Measurements from ENCODE around the gene ATP5F1D.

The ATP5F1D gene

GRCh38 chr19:1254530-1255185, 13.1 kb downstream of the ATP5F1D start:
- peak overlapping the region; percentile 20 for H3K4me3 Mint-ChIP-seq
- no peaks in the 10 kb centered on the region for H3K27me3 Mint-ChIP-seq
- H3K4me1 Mint-ChIP-seq (ENCODE audit: low read depth) = peaks cover 45% of the 10 kb centered on the region
- H3K9me3 Mint-ChIP-seq = no peaks in the 10 kb centered on the region
- H3K27ac Mint-ChIP-seq = peak overlapping the region; percentile 85
- peaks cover 39% of the 10 kb centered on the region for H3K36me3 Mint-ChIP-seq (ENCODE audit: low read depth)

DNA sequence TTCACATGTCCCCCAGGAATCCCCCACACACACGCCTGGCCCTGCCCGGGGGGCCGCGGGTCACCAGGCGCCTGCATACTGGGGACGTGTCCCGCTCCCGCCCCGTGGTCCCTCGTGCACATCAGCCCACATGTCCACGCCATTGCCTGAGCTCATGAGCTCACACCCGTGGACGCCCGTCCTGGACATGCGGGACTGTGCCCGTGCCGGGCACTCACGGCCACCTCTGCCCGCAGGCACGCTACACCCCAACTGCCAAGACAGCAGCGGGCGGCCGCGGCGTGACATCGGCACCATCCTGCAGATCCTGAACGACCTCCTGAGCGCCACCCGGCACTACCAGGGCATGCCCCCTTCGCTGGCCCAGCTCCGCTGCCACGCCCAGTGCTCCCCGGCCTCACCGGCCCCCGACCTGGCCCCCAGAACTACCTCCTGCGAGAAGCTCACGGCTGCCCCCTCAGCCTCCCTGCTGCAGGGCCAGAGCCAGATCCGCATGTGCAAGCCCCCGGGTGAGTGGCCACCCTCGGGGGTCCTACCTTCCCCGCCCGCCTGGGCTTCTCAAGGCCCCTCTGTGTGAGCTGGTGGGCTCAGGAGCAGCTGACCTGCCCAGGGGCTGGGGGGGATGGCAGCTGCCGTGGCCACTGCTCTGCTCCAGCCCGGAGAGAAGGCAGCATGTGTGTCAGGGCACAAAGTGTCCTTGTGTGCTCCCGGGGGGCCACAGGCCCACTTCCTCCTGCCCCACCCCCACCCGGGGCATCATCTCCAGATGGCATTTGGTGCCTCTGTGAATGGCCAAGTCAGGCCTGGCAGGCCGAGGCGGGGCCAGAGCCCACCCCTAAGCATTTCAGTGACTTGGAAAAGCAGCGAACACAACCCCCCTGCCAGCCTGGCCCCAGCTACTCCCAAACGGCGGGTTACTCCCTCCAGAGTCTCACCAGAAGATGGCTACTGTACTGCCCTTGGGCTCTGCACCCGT, 13.9 kb downstream of the ATP5F1D start:
- H3K36me3 Mint-ChIP-seq (ENCODE audit: low read depth) = peaks cover 39% of the 10 kb centered on the region
- no peaks in the 10 kb centered on the region for H3K9me3 Mint-ChIP-seq
- H3K4me3 Mint-ChIP-seq = no peak overlapping the region
- H3K4me1 Mint-ChIP-seq (ENCODE audit: low read depth) = peaks cover 50% of the 10 kb centered on the region
- no peaks in the 10 kb centered on the region for H3K27me3 Mint-ChIP-seq
- H3K27ac Mint-ChIP-seq = peak overlapping the region; percentile 85

DNA sequence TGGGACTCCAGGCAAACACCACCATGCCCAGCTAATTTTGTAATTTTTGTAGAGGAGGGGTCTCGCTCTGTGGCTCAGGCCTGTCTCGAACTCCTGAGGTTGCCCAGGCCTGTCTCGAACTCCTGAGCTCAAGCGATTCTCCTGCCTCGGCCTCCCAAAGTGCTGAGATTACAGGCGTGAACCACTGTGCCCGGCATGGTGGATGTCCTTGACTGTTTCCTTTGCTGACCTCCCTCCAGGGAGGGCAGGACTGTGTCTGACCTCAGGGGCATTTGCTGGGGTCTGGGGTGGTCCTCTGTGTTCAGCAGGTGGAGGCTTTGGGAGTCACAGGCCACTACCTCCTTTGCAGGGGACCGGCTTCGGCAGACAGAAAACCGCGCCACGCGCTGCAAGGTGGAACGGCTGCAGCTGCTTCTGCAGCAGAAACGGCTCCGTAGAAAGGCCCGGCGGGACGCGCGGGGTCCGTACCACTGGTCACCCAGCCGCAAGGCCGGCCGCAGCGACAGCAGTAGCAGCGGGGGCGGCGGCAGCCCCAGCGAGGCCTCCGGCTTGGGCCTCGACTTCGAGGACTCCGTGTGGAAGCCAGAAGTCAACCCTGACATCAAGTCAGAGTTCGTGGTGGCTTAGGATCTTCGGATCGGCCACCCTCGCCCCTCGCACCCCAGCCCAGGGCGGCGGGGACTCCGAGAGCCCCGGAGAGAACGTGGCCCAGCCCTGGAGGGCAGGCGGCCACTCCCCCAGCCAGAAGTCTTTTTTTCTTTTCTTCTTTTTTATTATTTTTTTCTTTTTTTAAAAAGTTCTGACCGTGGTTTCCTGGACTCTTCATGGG, 15.3 kb downstream of the ATP5F1D start:
- peak overlapping the region; percentile 58 for H3K4me3 Mint-ChIP-seq
- no peaks in the 10 kb centered on the region for H3K27me3 Mint-ChIP-seq
- H3K9me3 Mint-ChIP-seq = no peaks in the 10 kb centered on the region
- H3K36me3 Mint-ChIP-seq (ENCODE audit: low read depth) = peaks cover 32% of the 10 kb centered on the region
- peak overlapping the region; percentile 93 for H3K27ac Mint-ChIP-seq
- H3K4me1 Mint-ChIP-seq (ENCODE audit: low read depth) = peaks cover 58% of the 10 kb centered on the region

GRCh38 chr19:1257475-1258162, 16.1 kb downstream of the ATP5F1D start:
- H3K9me3 Mint-ChIP-seq = no peaks in the 10 kb centered on the region
- H3K36me3 Mint-ChIP-seq (ENCODE audit: low read depth) = peaks cover 26% of the 10 kb centered on the region
- H3K27me3 Mint-ChIP-seq = no peaks in the 10 kb centered on the region
- H3K27ac Mint-ChIP-seq = peak overlapping the region; percentile 93
- H3K4me1 Mint-ChIP-seq (ENCODE audit: low read depth) = peaks cover 62% of the 10 kb centered on the region
- peak overlapping the region; percentile 58 for H3K4me3 Mint-ChIP-seq

DNA sequence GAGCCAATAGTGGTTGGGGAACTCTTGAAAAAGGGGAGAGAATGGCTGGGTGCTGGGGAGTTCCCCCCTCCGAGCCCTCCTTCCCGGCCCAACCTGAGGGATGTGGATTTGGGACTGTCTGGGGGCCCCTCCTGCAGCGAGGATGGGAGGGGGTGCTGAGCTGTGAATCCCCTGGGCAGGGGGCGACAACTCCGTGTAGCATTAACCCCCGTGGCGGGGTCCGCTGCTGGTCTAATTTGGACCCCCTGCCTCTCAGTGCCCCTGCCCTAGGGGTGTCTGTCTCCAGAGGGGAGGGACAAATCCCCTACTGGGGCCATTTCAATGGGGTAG, 16.6 kb downstream of the ATP5F1D start:
- H3K4me3 Mint-ChIP-seq = peak overlapping the region; percentile 58
- no peaks in the 10 kb centered on the region for H3K27me3 Mint-ChIP-seq
- H3K36me3 Mint-ChIP-seq (ENCODE audit: low read depth) = peaks cover 26% of the 10 kb centered on the region
- no peaks in the 10 kb centered on the region for H3K9me3 Mint-ChIP-seq
- H3K4me1 Mint-ChIP-seq (ENCODE audit: low read depth) = peaks cover 66% of the 10 kb centered on the region
- peak overlapping the region; percentile 93 for H3K27ac Mint-ChIP-seq

- peaks cover 25% of the 10 kb centered on the region for H3K36me3 Mint-ChIP-seq (ENCODE audit: low read depth)
- peak overlapping the region; percentile 93 for H3K27ac Mint-ChIP-seq
- H3K27me3 Mint-ChIP-seq = no peaks in the 10 kb centered on the region
- H3K4me3 Mint-ChIP-seq = peak overlapping the region; percentile 85
- H3K4me1 Mint-ChIP-seq (ENCODE audit: low read depth) = peaks cover 65% of the 10 kb centered on the region
- H3K9me3 Mint-ChIP-seq = no peaks in the 10 kb centered on the region
Measured at GRCh38 chr19:1258707-1259205, 17.2 kb downstream of the ATP5F1D start.

DNA sequence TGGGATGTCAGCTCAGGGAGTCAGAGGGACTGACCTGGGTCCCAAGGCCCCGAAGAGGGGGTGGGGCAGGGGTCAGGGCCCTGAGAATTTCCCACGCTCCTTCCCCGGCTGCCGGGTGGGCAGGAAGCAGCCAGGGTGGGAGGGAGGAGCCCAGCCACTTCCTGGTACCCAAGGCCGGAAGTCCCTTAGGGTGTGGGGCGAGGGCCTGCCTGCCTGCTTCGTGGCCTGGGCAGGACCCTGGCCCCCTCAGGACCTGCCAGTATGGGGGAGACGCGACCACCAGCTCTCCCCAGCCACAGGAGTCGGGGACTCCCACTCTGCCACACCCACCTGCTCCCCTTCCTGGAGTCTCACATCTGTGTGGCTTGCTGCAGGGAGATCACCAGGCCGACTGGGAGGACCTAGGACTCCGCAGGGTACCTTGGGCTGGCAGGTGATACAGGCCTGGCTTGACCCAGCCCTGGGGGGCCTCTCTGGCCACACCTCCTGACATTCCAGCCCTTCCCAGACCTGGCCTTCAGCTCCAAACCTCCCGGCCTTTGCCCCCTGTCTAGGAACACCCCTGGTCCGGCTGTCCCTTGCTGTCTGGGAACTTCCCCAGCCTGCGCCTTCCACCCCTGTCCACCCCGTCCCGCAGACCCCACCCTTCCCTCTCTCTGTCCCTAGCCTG, 17.8 kb downstream of the ATP5F1D start:
- peaks cover 70% of the 10 kb centered on the region for H3K4me1 Mint-ChIP-seq (ENCODE audit: low read depth)
- peak overlapping the region; percentile 93 for H3K27ac Mint-ChIP-seq
- H3K9me3 Mint-ChIP-seq = no peaks in the 10 kb centered on the region
- H3K36me3 Mint-ChIP-seq (ENCODE audit: low read depth) = peaks cover 25% of the 10 kb centered on the region
- H3K4me3 Mint-ChIP-seq = peak overlapping the region; percentile 85
- H3K27me3 Mint-ChIP-seq = no peaks in the 10 kb centered on the region

DNA sequence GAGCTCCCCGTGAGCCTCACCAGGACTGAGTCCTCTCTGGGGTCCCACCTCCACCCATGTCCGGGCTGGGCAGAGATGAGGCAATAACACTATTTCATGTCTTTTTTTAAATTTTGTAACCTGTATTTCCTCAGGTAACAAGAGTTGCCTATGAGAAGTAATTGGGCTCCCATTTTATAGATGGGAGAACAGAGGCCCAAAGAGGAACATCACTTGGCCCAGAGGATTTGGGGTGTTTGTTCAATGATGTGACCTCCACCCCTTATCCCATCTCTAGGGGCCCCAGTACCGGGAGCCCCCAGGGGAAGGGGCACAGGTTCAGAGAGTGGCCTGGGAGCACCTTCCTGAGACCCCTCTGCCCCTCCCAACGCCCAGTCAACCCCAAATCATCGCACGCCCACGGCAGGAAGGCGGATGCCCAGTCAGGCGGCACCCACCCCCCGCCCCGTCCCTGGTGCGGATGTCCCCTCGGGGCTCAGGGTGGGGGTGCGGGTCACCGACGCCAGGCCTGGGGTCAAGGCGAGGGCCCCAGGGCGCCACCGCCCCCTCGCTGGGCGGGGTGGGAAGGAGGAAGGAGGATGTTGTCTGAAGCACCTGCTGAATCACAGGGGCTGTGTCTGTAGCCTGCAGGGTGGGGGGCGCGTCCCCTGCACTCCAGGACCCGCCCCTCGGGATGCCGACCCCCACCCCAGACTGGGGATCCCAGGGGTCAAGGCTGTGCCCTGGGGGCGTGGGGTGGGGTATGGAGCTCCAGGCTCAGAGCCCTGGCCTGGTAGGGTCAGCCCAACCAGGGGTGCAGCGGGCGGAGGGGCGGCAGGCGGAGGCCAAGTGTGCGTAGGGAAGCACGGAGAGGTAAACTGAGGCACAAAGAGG, 18.6 kb downstream of the ATP5F1D start:
- Mint-ChIP-seq H3K4me3 (peak overlapping the region; percentile 85), H3K4me1 (ENCODE audit: low read depth) (peaks cover 68% of the 10 kb centered on the region), H3K9me3 (no peaks in the 10 kb centered on the region), H3K36me3 (ENCODE audit: low read depth) (peaks cover 18% of the 10 kb centered on the region), H3K27ac (peak overlapping the region; percentile 93), H3K27me3 (no peaks in the 10 kb centered on the region)

DNA sequence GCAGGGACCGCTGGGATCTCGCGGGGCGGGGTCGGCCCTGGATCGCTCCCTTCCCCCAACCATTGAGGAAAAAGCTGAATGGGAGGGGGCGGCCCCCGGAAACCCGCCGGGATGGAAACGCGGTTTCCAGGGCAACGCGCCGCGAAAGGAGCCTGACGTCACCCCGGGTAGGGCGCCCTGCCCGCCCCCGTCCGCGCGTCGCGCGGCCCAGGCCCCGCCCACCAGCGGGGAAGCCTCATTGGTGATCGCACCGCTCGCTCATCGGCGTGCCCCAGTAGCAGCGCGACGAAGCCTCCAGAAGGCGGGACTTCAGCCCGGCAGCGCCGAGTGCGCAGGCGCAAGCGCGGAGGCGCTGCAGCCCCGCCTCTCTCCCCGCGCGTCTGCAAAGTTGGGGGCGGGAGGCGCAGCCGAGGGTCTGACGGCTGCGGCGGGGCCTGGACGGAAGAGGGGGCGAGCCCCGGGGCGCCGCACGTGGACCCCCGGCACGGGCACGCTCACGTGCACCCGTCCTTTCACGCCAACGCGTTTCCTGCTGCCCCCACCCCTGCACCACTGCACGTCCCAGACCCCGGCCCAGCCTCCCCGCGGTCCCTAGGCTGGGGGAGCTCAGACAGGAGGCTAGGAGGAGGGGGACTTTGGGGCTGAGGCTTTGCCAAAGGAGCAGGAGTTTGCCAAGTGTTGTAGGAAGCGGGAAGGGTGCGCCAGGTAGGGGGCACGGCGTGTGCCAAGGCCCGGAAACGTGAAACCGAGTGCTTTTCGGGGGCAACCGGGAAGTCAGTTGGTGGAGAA, 19.4 kb downstream of the ATP5F1D start:
- Mint-ChIP-seq H3K27ac (peak overlapping the region; percentile 93), H3K4me1 (ENCODE audit: low read depth) (peaks cover 76% of the 10 kb centered on the region), H3K4me3 (peak overlapping the region; percentile 97), H3K27me3 (no peaks in the 10 kb centered on the region), H3K36me3 (ENCODE audit: low read depth) (peaks cover 14% of the 10 kb centered on the region), H3K9me3 (no peaks in the 10 kb centered on the region)

DNA sequence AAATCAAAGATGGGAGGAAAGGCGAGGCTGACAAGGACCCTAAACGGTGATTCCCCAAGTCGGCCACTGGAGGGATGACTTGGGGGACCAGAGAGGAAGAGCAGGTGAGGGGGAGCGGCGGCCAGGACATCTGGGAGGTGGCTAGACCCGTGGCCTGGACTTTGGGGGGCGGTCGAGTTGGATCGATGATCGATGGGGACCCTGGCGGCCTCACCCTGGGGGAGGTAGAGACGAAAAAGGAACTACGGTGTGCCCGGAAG, 19.9 kb downstream of the ATP5F1D start:
- H3K36me3 Mint-ChIP-seq (ENCODE audit: low read depth) = peaks cover 12% of the 10 kb centered on the region
- peaks cover 76% of the 10 kb centered on the region for H3K4me1 Mint-ChIP-seq (ENCODE audit: low read depth)
- peak overlapping the region; percentile 93 for H3K27ac Mint-ChIP-seq
- H3K27me3 Mint-ChIP-seq = no peaks in the 10 kb centered on the region
- no peaks in the 10 kb centered on the region for H3K9me3 Mint-ChIP-seq
- H3K4me3 Mint-ChIP-seq = peak overlapping the region; percentile 97

- Mint-ChIP-seq H3K27me3 (no peaks in the 10 kb centered on the region), H3K4me3 (peak overlapping the region; percentile 97), H3K9me3 (no peaks in the 10 kb centered on the region), H3K4me1 (ENCODE audit: low read depth) (peaks cover 73% of the 10 kb centered on the region), H3K36me3 (ENCODE audit: low read depth) (peaks cover 10% of the 10 kb centered on the region), H3K27ac (peak overlapping the region; percentile 93)
Measured at GRCh38 chr19:1261798-1262622, 20.5 kb downstream of the ATP5F1D start.

- Mint-ChIP-seq H3K4me1 (ENCODE audit: low read depth) (peaks cover 74% of the 10 kb centered on the region), H3K27ac (peak overlapping the region; percentile 52), H3K27me3 (no peaks in the 10 kb centered on the region), H3K4me3 (peak overlapping the region; percentile 74), H3K9me3 (no peaks in the 10 kb centered on the region), H3K36me3 (ENCODE audit: low read depth) (peaks cover 6% of the 10 kb centered on the region)
Measured at GRCh38 chr19:1262623-1263123, 21.1 kb downstream of the ATP5F1D start.
